Type B pancreatic cell (in vitro differentiated cells): ENCODE results near the gene C17orf100. TPM values are rescaled to one million over a fixed set of nuclear protein-coding genes. Genes with fewer than 3 reads are reported as not detected.

Experiments
- DNase-seq: peaks from one replicate; pipeline ENCODE4 v3.0.0; 2021; ENCODE audit warnings: mixed read lengths; ENCODE audit not compliant: unreplicated experiment; ENCODE audit errors: extremely low spot score
- H3K27ac Mint-ChIP-seq: 2 replicates; pipeline ENCODE4 v1.8.0; 2021; ENCODE audit warnings: mild to moderate bottlenecking, mixed read lengths
- H3K27me3 Mint-ChIP-seq: 2 replicates; pipeline ENCODE4 v1.8.0; 2021; ENCODE audit warnings: mixed read lengths
- H3K36me3 Mint-ChIP-seq: 2 replicates; pipeline ENCODE4 v1.8.0; 2021; ENCODE audit warnings: mixed read lengths
- H3K4me1 Mint-ChIP-seq: one replicate; pipeline ENCODE4 v1.8.0; 2021; ENCODE audit warnings: mixed read lengths; ENCODE audit not compliant: unreplicated experiment
- H3K4me3 Mint-ChIP-seq: 2 replicates; pipeline ENCODE4 v1.8.0; 2021; ENCODE audit warnings: mild to moderate bottlenecking, mixed read lengths
- H3K9me3 Mint-ChIP-seq: 2 replicates; pipeline ENCODE4 v1.8.0; 2021; ENCODE audit warnings: mixed read lengths
- CTCF ChIP-seq: fragments of 200-600 bp; sonication (generic); conservative IDR thresholded peaks from 2 replicates; pipeline ENCODE4 v1.5.0; 2021; ENCODE audit warnings: antibody characterized with exemption, mild to moderate bottlenecking
- total RNA-seq: library from RNA; stranded (reverse); gene quantifications from 2 replicates; pipeline ENCODE4 v1.2.1, GENCODE V29; 2021; ENCODE audit warnings: low replicate concordance

C17orf100 gene
- total RNA-seq, 1 donor from 2014 or later, result 4.3 TPM

GRCh38 chr17:6641247-6641863 is 10.2 kb upstream of the C17orf100 start:
- H3K36me3 Mint-ChIP-seq, result no peaks in the 10 kb centered on the region
- TF ChIP-seq CTCF, result no peak
- no peak for DNase-seq
- H3K4me1 Mint-ChIP-seq, result peaks cover 18% of the 10 kb centered on the region
- H3K27me3 Mint-ChIP-seq, result no peaks in the 10 kb centered on the region
- peak overlapping the region; percentile 98 for H3K27ac Mint-ChIP-seq
- H3K4me3 Mint-ChIP-seq, result peak overlapping the region; percentile 95
- H3K9me3 Mint-ChIP-seq, result no peaks in the 10 kb centered on the region

- H3K9me3 Mint-ChIP-seq, result no peaks in the 10 kb centered on the region
- DNase-seq, result no peak
- no peaks in the 10 kb centered on the region for H3K36me3 Mint-ChIP-seq
- peaks cover 23% of the 10 kb centered on the region for H3K4me1 Mint-ChIP-seq
- H3K27ac Mint-ChIP-seq, result peak overlapping the region; percentile 17
- no peaks in the 10 kb centered on the region for H3K27me3 Mint-ChIP-seq
- peak overlapping the region; percentile 71 for H3K4me3 Mint-ChIP-seq
- no peak for TF ChIP-seq CTCF
Measured at GRCh38 chr17:6642592-6642991, 9.0 kb upstream of the C17orf100 start.

- TF ChIP-seq CTCF, result no peak
- Mint-ChIP-seq H3K4me1 (peaks cover 23% of the 10 kb centered on the region), H3K27ac (no peak overlapping the region), H3K27me3 (no peaks in the 10 kb centered on the region), H3K36me3 (no peaks in the 10 kb centered on the region), H3K9me3 (no peaks in the 10 kb centered on the region), H3K4me3 (peak overlapping the region; percentile 44)
- DNase-seq, result no peak
Measured at GRCh38 chr17:6643451-6644125, 8.0 kb upstream of the C17orf100 start.

GRCh38 chr17:6648181-6648580 is 3.4 kb upstream of the C17orf100 start:
- no peaks in the 10 kb centered on the region for H3K36me3 Mint-ChIP-seq
- H3K9me3 Mint-ChIP-seq, result no peaks in the 10 kb centered on the region
- no peak for TF ChIP-seq CTCF
- H3K27ac Mint-ChIP-seq, result peak overlapping the region; percentile 30
- no peak overlapping the region for H3K4me3 Mint-ChIP-seq
- peaks cover 11% of the 10 kb centered on the region for H3K4me1 Mint-ChIP-seq
- H3K27me3 Mint-ChIP-seq, result peaks cover 6% of the 10 kb centered on the region
- DNase-seq, result no peak

- Mint-ChIP-seq H3K4me3 (peak overlapping the region; percentile 67), H3K4me1 (peaks cover 23% of the 10 kb centered on the region), H3K27ac (no peak overlapping the region), H3K27me3 (peaks cover 36% of the 10 kb centered on the region), H3K9me3 (no peaks in the 10 kb centered on the region), H3K36me3 (peaks cover 3% of the 10 kb centered on the region)
- TF ChIP-seq CTCF, result no peak
- DNase-seq, result no peak
Measured at GRCh38 chr17:6651919-6652452, 424 bp downstream of the C17orf100 start.
